Hematopoietic multipotent progenitor cell treated with erythropoietin and hydrocortisone succinate and interleukin-3 and kit ligand, for 6 days (in vitro differentiated cells): Measurements from ENCODE around the gene CCDC18.
A peak's percentile ranks its signal among the peaks of the same experiment; 100 is the strongest.
"Not testable (repeated sequence)": the region's sequence is repeated elsewhere in the genome, so short reads cannot be mapped to it uniquely, and the experiment has no call there.

ENCODE experiments used
- DNase-seq: peaks from one replicate; pipeline ENCODE4 v3.0.0-alpha.2; 2015

CCDC18 gene

GRCh38 chr1:93244298-93245069 is 64.0 kb downstream of the CCDC18 start:
- DNase-seq: no peak

DNA sequence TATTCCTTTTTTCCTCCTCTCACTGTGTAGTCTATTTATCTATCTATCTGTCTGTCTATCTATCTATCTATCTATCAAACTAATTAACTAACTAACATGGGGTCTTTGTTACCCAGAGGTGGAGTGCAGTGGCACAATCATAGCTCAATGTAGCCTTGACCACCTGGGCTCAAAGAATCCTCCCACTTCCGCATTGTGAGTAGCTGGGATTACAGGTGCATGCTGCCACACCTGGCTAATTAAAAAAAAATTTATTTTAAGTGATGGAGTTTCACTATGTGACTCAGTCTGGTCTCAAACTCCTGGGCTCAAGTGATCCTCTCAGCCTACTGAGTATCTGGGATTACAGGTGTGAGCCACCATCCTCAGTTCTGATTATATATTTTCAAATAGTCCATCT is 71.4 kb downstream of the CCDC18 start:
- DNase-seq: no peak

DNA sequence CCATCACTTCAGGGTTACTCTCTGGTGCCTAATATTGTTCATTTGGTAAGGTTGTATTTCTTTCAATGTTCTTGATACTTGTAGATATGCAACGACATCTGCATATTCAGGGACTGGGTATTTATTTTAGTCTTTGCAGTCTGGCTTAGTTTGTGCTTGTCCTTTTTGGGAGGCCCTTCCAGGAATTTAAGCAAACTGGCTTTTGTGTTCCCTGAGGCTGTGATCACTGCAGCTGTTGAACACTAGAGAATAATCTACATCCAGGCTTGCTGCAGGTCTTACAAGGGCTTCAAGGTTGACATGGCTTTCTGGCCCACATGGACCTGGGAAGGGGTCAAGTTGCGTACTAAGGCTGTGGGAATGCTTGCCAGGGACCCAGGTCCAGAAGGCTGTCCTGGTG is 72.1 kb downstream of the CCDC18 start:
- no peak for DNase-seq

GRCh38 chr1:93253516-93253915 is 73.0 kb downstream of the CCDC18 start:
- DNase-seq: no peak

GRCh38 chr1:93255222-93256079 is 74.9 kb downstream of the CCDC18 start:
- no peak for DNase-seq

DNA sequence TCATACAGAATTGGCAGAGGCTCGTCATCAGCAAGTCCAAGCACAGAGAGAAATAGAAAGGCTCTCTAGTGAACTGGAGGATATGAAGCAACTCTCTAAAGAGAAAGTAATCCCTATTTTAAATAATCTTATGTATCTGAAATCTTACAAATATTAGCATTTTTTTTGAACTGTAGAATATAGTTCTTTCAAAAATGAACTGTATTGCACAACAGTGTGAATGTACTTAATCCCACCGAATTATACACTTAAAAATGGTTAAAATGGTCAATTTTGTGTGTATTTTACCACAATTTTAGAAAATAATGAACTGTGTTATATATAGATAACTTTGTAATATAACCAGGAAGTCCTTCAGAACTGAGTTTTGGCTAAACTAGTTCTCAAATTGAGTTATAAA is 75.9 kb downstream of the CCDC18 start:
- no peak for DNase-seq

DNA sequence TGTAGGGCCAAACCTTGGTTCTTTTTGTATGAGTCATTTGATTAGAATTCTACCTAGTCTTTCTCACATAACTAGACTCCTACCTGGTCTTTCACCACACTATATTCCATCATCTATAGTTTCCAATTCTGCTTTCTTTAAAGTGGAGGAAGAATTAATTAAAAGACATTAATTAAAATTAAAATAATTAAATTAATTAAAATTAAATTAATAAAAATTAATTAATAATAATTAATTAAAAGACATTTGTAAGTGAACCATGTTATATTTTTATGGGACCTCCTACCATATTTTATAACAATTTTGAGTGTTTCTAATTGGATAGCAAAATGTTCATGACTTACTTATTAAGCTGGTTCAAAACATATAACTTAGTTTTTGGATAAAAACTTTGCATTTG is 77.4 kb downstream of the CCDC18 start:
- no peak for DNase-seq

DNA sequence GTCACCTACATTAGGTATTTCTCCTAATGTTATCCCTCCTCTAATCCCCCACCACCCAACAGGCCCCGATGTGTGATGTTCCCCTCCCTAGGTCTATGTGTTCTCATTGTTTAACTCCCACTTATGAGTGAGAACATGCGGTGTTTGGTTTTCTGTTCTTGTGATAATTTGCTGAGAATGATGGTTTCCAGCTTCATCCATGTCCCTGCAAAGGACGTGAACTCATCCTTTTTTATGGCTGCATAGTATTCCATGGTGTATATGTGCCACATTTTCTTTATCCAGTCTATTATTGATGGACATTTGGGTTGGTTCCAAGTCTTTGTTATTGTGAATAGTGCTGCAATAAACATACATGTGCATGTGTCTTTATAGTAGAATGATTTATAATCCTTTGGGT is 80.2 kb downstream of the CCDC18 start:
- DNase-seq: not testable (repeated sequence)

DNA sequence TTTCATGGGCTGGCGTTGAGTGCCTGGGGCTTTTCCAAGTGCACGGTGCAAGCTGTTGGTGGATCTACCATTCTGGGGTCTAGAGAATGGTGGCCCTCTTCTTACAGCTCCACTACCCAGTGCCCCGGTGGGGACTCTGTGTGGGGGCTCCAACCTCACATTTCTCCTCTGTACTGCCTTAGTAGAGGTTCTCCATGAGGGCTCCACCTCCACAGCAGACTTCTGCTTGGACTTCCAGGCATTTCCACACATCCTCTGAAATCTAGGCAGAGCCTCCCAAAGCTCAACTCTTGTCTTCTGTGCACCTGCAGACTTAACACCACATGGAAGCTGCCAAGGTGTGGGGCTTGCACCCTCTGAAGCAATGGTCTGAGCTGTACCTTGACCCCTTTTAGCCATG is 82.1 kb downstream of the CCDC18 start:
- DNase-seq: no peak

DNA sequence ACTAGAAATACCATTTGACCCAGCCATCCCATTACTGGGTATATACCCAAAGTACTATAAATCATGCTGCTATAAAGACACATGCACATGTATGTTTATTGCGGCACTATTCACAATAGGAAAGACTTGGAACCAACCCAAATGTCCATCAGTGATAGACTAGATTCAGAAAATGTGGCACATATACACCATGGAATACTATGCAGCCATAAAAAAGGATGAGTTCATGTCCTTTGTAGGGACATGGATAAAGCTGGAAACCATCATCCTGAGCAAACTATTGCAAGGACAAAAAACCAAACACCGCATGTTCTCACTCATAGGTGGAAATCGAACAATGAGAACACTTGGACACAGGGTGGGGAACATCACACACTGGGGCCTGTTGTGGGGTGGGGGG is 88.4 kb downstream of the CCDC18 start:
- DNase-seq: not testable (repeated sequence)

DNA sequence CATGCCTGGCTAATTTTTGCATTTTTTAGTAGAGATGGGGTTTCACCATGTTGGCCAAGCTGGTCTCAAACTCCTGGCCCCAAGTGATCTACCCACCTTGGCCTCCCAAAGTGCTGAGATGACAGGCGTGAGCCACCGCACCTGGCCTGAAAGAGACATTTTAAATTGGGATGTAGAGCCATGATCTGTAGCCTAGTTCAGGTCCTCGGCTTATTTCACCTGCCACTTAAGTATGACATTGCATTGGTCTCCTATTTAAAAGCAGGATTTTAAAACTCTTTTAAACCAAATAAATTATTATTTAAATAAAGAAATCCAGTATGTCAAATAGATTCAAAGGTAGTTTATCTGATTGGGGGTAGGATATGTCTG is 94.7 kb downstream of the CCDC18 start:
- DNase-seq: not testable (repeated sequence)

DNA sequence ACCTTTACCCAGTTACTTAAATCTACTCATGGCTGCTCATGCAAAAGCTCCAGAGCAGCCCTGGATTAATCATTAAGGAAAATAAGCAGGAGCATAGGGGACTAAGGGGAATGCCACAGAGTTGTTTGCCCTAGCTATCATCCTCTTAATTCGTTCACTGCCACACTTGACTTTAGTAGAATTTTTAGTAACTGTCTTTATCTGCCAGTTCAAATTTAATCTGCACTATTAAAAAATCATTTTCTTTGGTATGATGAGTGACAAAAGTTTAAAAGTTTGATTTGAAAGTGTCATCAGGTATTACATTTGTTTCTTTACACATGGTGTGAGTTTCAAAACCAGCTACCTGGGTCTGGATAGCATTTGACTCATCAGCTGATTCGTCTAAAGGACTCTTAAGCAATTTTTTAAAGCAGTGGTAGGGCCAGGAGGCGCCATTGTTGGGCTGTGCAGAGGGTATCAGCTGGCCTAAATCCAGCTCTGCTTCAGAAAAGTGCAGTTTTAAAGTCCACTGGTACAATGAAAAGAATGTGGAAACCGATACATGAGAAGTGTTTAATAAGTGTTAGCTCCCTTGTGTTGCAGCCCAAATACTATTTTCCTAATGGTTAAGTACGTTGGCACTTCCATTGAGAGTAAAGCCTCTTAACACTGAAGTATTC is 95.2 kb downstream of the CCDC18 start:
- no peak for DNase-seq

- DNase-seq: not testable (repeated sequence)
Observed at GRCh38 chr1:93277530-93277929, 97.0 kb downstream of the CCDC18 start.

- no peak for DNase-seq
Observed at GRCh38 chr1:93283496-93283895, 103.0 kb downstream of the CCDC18 start.

GRCh38 chr1:93288558-93288957 is 108.0 kb downstream of the CCDC18 start:
- DNase-seq: peak; percentile 58

DNA sequence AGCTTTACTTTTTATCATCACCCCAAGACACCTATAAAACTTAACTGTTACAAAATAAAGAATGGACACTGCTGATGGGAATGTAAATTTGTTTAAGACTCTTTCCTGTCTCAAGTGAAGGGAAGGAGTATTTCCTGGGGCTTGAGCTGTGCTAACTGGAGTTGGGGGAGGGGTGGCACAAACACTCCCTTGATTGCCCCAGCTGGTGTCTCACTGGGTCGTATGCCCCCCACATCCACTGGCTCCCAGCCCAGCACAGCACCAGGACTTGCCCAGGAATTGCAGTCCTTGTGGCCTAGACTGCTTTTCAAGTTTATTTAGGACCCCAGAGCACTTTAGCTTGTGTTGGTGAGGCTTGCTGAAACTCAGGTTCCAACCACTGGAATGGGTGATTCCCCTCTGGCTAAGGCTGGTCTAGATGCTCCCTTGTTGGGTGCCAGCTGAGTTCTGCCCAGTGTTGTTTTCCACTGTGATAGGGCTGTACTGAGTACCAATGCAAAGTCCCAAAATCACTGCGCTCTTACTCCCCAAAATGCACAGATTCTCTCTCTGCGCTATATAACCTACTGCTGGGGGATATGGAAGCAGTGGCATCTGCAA is 116.1 kb downstream of the CCDC18 start:
- DNase-seq: no peak

- no peak for DNase-seq
Observed at GRCh38 chr1:93301131-93301530, 120.6 kb downstream of the CCDC18 start.

DNA sequence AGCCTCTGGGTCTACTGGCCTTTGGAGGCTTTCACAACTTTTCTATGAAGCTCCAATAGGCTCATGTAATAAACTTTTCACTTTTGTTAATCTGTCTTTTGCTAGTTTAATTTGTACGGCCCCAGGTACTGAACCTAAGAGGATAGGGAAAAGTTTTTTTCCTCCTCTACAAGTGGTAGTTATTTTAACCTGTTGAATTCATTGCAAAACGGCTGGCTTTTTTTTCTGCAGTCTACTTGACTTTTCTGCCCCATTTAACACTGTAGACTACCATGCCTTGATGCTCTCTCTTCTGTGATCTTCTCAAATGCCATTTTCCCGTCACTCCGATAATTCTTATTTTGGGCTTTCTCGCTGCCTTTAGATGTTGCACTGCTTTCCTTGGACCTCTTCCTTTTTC is 121.6 kb downstream of the CCDC18 start:
- DNase-seq: no peak

DNA sequence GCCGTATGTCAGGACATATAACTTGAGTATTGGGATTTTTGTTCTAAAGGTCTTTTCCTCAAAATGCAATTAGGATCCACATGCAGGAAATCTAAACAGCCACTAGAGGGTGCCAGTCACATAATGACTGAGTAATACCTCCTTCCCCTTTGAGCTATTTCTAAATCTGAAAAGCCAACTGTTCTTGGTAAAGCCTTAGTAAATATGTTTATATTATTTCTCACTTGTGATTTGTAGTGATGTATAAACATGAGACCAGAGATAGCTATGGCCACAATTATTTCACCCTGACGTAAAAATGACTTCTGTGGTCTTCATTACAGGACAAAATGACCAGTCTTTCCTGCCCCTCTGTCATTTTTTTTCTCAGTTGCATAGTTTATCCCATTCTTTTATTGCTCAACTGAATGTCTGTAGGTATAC is 124.2 kb downstream of the CCDC18 start:
- DNase-seq: peak; percentile 91

GRCh38 chr1:93306920-93307319 is 126.4 kb downstream of the CCDC18 start:
- DNase-seq: no peak

- no peak for DNase-seq
Observed at GRCh38 chr1:93313026-93313425, 132.5 kb downstream of the CCDC18 start.

- DNase-seq: peak; percentile 26
Observed at GRCh38 chr1:93317207-93317606, 136.7 kb downstream of the CCDC18 start.

GRCh38 chr1:93317943-93318342 is 137.4 kb downstream of the CCDC18 start:
- DNase-seq: no peak
